Activated gamma-delta T cell treated with Interleukin-2 at 50 U/mL for 16 hours (primary cell): Measurements from ENCODE around the gene ZEB2.

Source experiments
- DNase-seq: peaks from one replicate; pipeline ENCODE4 v3.0.0-alpha.2; 2020

The ZEB2 gene

DNA sequence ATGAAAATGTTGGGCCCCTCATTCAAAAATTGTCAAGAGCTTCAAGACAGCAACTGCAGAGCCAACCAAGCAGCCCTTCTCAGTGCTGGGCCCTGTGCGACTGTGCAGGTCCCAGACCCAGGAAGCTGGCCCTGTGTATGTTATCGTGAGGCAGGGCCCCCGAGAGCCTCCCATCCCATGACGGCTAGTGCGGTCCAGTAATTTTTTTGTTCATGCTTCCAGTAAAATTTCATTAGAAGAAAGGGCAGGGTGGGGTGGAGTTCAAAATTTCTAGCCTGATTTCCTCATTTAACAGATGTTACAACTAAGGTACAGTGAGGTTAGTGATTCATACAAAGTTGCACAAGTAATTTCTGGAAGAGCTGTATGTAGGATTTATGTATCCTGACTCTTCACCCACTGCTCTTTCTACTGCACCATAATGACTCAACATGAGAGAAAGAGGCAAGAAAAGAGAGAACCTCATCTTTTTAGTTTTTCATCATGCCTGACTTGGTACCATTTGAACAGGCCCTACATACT is 105.5 kb downstream of the ZEB2 start:
- DNase-seq: no peak

DNA sequence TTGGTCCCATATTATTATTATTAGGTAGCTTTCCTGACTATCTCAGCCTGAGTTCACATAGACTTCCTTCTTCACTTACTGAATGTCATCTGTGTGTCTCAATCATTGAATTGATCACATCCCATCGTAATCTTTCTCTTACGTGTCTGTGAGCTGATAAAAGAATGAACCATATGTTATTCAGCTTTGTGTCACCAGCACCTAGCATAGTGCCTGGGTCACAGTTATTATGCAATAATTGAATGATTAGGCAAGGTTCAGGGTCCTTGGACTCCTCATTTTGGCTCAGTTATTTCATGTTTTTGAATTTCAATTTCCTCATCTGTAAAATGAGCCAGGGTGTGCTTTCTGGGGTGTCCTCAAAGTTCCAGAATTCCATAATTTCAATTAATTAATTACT is 107.2 kb downstream of the ZEB2 start:
- DNase-seq: no peak

DNA sequence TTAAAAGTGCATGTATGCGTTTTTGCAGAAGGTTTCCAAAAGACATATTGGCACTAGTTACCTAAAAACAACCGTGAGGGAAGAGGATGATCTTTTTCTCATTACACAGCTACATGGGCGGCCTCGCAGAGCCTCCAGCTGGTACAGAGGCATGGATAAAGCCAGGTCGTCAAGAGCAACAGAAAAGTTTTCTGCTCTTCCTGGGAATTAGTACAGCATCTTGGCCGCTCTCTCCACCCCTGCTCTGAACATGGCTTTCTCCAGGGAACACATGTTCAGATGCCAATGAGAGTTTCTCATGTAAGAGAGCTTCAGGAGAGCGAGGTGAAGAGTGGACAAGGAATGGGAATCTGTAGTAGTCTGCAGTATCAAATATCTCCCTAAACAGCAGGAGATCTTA is 108.4 kb downstream of the ZEB2 start:
- no peak for DNase-seq

DNA sequence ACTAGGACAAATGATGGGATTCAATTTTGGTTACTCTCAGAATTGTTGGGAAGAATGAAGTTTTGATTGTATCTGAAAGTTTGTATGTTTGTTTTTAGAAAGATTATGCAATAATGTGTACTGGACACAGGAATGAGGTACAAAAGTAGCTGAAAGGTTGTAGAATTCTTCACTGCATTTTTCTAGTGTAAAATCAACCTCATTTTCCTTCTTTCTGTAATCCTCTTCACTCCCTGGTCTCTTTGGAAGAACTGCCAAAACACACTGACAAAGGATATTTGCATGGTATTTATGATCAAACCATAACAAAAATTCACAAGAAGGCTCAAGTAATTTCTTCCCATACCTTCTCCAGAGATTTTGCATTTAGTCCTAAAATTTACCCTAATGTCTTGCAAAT is 110.7 kb downstream of the ZEB2 start:
- no peak for DNase-seq

DNA sequence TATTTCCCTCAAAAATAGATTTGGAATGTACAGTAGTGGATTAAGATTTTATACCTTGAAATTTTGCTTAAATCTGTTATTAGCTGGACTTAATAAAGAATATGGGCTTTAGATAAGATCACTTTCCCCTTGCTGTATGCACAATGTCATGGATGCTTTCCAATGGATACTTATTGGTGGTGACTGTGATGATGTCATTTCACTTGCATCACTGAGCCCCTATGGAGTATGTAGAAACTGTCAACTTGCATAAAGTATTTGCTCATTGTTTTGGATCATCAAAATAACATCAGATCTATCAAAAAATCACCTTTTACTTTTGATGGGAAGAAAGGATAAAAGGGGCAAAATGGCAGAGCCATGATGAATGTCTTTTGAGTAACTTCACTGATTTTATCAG is 112.7 kb downstream of the ZEB2 start:
- no peak for DNase-seq

DNA sequence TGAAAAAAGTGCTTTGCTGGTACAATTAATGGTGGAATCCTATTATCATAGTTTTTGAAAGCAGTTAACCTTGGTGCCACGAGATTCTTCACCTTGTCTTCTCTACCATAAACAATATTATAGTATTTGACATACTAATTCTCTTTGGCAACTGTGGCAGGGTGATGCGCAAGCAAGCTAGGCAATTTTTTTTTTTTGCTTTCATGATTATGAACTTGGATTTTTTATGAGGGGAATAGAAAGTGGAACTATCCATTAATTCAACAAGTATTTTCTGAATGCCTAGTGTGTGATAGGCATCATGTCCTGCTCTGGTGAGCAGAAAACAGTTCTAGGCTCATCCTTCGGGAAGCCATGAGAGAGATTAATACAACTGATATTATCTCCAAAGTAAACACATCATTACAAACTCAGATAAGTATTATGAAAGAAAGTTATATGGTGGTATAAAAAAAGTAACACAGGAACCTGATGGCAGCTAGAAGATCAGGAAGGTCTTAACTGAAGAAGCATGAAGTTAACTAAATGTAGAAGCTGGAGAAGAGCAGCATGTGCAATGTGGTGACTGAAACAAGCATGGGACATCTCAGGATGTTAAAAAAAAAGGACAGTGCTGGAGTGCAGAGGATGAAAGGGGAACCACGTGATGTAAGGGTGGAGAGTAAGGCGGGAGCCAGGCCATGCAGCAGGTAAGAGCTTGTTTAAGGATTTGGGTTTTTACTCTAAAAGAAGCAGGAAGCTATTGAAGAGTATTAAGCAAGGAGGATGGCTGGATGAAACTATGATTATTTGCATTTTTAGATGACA is 113.7 kb downstream of the ZEB2 start:
- DNase-seq: no peak

DNA sequence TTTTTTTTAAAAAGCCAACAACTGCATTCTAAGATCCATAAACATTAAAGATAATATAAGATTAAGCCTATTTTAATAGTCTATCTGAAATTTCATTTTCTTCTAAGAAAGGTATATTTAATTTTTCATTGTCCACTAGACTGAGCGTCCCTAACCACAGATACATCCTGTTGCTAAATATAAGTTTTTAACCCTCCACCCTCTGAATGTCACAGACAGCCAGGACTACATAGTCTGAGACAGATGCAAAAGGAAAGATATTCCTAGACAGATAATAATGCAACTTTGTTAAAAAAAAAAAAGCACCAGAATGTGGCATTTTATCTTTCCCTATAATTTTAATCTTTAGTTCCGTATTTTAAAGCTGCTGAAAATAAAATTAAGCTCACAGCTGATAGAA is 114.6 kb downstream of the ZEB2 start:
- no peak for DNase-seq

DNA sequence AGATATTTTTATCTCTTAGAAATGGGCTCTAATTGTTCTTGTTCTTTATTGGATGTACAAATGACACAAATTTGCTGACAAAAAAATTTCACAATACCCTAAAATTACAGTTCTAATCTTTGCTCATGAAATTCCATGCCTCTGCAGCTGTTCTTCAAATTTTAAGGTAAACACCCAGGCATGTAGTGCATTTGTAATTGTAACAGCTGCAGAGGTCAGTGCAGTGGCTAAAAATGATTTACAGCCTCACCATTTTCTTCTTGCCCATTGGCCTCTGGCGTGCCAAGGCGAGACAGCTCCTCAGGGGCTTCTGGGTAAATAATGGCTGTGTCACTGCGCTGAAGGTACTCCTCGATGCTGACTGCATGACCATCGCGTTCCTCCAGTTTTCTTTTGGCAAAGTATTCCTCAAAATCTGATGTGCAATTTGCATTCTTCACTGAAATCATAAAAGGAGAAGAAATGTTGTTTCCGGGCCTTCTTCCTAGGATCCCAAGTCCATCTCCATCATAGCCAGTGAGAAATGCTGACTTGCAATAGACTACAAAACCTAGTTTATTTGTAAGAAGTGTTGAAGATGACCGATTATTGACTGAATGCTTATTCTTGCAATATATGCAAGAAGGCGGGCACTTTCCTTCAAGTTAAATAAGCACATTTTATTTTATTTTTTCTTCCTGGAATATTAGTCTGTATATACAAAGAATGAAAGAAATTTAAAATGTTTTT is 115.2 kb downstream of the ZEB2 start:
- DNase-seq: no peak

DNA sequence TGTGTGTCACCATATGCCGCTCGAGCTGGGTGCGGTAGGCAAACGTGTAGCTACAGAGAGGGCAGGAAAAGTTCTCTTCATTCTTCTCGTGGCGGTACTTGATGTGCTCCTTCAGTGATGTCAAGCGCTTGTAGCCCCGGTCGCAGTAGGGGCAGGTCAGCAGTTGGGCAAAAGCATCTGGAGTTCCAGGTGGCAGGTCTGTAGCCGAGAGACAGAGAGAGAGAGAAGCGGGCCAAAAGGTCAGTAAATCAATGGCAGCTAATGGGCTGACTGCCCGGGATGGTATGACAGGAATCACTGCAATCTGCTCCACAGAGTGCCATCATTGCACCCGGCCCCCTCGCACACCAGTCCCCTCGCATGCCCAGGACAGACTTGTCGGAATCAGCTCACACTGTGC is 116.0 kb downstream of the ZEB2 start:
- DNase-seq: no peak

DNA sequence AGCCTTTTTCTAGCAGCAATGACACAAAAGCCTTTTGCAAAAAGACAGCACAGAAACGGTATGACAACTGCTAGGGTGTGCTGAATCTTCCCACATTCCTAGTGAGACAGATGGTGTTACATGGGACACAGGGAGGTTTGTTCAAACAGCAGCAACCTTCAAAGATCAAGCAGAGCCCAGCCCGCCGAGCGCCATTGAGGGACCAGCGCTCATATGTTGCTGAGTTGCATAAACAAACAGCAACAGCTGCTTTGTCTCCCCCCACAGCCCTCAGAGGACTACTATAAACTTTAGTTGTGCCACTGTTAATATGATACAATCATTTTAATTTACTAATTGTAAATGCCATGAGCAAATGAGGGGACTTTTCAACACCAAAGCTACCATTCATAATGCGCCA is 117.7 kb downstream of the ZEB2 start:
- DNase-seq: no peak

DNA sequence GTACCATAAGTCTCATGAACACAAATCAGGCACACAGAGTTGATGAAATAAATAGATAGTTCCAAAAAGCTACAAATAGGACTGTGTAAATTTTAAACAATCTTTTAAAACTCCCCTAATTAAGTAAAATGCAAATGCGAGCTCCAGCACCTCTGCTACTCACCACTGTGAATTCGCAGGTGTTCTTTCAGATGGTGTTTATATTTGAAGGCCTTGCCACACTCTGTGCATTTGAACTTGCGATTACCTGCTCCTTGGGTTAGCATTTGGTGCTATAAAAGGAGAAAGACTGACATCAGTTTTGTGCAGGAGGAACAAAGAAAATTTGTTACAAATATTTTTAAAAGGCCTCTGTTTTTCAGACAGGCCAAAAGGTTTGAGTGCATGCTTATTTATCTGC is 118.9 kb downstream of the ZEB2 start:
- no peak for DNase-seq

DNA sequence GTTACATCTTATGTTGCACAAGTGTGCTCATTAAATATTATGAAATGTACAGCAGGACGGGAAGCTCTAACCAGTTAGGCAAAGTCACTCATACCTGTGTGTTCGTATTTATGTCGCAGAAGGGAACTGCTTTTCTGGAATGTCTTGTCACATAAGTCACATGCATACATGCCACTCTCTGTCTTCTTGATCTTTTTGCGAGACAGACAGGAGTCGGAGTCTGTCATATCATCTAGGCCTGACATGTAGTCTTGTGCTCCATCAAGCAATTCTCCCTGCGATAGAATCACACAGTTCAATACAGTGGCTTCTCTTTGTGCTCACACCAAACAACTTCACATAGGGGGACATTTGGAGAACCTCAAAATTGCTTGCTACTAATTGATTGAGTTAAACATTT is 123.6 kb downstream of the ZEB2 start:
- DNase-seq: no peak

DNA sequence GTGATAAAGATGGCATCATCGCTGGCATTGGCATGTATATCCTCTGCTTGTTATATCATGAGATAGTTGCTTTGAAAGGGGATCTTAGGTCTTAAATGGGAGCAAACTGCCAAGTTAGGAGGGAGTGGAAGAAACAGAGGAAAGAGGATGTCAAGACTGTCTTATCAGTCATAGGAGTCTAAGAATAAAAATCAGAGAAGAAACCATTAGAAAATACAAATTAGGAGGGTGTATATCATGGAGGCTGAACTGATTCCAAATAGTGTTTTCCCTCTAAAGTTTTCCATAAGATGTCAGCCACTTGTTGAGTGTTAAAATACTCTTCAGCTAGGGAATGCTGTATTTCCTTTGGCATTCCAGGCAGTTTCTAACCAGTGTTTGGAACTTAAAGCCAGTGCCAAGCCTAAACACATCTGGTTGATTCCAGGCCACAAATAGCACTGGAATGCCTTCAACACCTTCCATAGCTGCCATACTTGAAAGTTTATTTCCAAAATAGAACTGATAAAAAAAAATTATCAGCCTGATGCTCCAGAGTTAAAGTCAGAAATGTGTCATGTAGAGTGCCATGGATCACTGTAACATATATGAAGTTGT is 129.4 kb downstream of the ZEB2 start:
- no peak for DNase-seq

DNA sequence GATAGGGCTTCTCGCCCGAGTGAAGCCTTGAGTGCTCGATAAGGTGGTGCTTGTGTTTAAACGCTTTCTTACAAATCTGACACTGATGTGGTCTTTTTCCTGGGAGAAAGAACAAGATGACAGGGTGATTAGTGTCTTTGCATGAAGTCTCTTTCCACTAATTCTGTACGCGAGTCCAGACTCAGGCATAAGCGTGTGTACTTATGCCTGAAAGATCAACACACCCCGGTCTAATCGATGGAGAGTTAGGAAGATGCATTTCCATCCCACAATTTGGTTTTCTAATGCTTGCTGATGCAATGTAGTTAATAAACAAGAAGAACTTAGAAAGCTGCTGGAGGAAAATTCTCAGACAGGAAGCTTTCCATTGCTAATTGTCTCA is 130.0 kb downstream of the ZEB2 start:
- no peak for DNase-seq

DNA sequence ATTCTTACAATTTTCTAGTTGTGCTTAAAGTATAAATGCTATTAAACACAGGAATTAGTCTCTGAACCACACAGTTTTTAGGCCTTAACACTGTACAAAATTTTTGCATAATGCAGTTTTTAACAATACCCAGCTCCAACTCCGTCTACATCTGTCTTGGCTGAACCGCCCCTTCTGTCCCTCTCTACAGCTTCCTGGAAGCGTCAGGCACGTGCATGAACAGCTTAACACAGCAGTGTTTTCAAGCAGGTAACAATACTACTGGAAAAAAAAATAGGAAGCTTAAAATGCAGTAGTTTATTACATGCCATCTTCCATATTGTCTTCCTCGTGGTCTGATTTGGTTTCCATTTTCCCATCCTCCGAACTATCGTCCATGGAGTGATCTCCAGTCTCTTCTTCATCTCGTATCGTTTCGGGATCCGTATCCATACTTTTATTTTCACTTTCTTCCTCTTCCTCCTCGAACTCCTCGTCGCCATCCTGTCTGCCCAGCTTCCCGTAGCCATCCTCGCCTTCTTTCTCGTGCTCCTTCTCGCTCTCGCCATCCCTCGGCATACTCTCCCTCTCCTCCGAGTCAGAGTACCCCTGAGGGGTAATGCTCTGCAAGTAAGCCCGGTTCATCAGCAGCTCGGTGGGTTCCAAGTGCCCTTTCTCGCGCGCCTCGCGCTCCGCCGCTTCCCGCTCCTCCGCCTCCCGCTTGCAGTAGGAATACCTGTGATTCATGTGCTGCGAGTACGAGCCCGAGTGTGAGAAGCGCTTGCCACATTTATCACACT is 130.6 kb downstream of the ZEB2 start:
- no peak for DNase-seq

DNA sequence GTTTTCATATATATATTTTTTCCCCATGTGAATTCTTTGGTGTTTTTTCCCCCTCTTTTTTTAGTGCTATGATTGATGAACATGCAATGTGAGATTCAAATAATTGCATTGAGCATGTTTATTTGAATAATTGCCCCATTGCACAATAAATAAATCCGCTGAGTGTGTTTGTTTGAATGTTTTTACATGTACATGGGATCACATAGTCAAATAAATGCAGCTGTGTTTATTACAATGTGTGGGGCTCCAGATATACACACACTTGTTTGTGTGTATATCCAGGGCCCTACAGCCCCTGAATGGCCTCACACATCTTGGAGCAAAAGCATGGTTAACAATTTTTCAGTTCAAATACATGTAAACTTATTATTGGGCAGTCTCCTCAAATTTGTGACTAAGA is 134.5 kb downstream of the ZEB2 start:
- DNase-seq: no peak

DNA sequence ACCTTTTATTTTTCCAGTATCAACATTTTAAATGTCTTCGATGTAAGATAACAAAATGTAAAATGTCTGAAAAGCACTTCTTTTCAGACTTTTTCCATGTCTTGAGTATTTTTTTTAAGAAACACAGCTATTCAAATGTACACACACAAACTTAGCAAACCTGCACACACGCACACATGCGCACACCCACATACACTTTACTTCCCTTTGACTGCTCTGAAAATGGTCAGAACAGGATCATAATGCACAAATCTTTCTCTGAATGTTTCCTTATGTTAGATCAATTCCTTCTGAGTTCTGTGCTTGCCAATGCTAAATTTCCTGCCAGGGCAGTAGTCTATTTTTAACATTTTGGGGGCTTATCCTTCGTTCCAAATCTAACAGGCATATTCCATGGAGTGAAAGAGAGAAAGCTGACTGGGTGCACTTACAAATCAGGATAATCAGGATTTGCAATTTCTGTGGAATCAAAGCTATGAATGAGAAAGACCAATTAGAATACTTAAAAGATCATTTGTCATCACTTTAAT is 136.3 kb downstream of the ZEB2 start:
- no peak for DNase-seq

DNA sequence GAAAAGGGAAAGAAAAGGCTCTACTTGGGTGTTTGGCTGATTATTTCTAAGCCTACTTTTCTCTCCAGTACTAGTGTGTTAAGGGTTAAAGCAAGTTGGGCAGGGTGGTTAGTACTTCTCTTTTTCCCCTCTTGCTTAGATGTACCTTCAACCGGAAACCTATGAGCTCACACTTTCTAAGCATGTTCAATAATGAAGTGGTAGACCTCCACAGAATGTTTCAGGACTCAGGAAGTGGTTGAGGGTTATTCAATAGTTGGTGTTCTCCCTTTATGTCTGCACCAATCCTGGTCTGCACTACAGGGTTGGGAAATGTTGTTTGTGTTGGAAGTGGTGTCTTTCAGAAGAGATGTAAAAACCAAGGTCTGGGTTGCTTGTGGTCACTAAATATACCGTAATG is 137.1 kb downstream of the ZEB2 start:
- DNase-seq: peak; percentile 10

DNA sequence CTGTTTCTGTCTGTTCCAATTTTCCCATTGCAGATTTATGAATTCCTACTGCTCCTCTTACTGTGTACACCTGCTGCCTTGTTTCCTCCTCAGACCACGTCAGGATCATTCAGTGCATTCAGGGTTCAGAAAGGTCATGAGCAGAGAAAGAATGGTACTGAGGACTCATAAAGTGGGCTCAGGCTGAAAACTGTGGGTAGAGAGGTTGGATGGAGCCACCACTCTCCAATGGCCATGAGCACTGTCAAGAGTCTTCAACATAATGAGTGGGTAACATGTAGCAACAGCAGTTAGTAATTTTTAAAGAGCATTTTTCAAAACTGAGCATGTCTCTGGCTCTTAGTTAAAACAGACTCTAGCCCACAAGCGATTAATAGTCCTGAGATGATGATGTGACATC is 138.2 kb downstream of the ZEB2 start:
- no peak for DNase-seq

DNA sequence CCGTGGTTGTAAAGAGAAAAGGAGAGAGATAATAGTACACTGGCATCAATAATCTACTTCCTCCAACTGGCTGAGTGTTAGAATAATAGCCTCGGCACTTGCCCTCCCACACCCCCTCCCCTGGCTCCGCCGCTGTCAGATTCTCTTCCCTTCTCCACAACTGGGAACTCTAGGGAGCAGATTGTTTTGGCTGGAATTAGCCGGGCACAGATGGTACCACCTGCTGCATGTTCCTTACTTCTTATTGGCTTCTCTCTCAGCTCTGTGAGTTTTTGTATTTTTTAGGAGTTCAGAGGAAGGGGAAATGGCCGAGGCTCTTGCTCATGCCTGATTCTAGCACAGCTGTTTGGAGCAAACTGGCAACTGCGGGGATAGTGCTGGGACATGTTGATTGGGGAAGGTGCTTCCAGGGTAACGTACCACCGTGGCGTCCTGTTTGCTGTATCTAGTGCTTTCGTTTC is 140.0 kb downstream of the ZEB2 start:
- DNase-seq: no peak

DNA sequence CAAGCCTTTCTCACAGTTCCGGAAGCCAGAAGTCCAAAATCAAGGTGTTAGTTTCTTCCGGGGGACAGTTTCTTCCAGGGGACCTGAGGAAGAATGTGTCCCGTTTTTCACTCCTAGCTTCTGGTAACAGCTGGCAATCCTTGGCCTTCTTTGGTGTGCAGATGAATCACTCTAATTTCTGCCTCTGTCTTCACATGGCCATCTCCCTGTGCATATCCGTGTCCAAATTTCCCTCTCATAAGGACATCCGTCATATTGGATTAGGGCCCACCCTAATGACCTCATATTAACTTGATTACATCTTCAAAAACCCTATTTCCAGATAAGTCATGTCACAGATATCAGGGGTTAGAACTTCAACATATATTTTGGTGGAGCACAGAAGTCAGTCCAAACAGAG is 141.4 kb downstream of the ZEB2 start:
- DNase-seq: no peak

DNA sequence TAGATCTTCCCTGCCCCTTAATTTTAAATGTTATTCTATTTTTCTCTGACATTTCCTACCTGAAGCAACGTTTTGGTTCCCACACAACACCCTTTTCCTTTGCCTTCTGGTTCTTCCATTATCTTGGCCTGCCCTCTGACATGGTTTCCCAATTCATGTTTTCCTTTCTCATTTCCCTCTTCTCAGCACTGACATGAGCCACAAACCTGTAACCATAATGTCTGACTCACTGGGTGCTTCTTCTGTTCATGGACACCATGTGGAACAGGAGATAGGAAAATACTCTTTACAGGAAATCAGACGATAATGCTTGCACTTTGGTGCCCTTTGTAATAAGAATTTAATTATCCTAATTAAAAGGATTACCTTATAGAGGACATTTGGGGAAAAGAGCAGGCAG is 142.0 kb downstream of the ZEB2 start:
- no peak for DNase-seq

DNA sequence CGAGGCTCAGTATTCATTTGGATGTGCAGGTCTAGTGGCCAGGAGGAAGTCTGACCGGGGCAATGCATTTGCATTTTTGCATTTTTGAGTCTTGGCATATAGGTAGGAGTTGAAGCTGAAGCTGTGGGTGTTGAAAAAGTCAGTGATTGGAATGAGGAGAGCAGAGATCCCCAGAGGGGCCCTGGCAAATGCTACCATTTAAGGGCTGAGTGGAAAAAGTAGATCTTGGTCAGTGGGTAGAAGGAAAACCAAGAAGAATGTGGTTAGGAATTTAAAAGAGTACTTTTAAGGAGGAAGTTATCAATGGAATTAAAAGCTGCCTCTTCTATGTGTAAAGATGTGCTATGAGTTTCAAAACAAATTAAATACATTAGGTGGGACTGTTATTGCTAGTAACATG is 143.0 kb downstream of the ZEB2 start:
- no peak for DNase-seq
